Mesodermal cell (in vitro differentiated cells): ENCODE data around the gene ST7.
"Not testable (repeated sequence)": the region's sequence is repeated elsewhere in the genome, so short reads cannot be mapped to it uniquely, and the experiment has no call there.

ENCODE experiments used
- H3K27ac ChIP-seq: 2 replicates; pipeline ENCODE4 v1.7.0; 2013; ENCODE audit warnings: mild to moderate bottlenecking, low read depth, low read length, moderate library complexity; ENCODE audit not compliant: severe bottlenecking
- H3K36me3 ChIP-seq: 2 replicates; pipeline ENCODE4 v1.7.1; 2013; ENCODE audit warnings: mild to moderate bottlenecking, low read length, moderate library complexity; ENCODE audit not compliant: control insufficient read depth, insufficient read depth
- H3K4me1 ChIP-seq: one replicate; pipeline ENCODE4 v1.7.1; 2013; ENCODE audit warnings: mild to moderate bottlenecking, low read length; ENCODE audit not compliant: insufficient read depth, control insufficient read depth, poor library complexity, severe bottlenecking
- H3K4me3 ChIP-seq: 2 replicates; pipeline ENCODE4 v1.7.0; 2013; ENCODE audit warnings: low read length, control low read depth, mild to moderate bottlenecking; ENCODE audit not compliant: insufficient read depth, poor library complexity, severe bottlenecking; ENCODE audit errors: extremely low read depth
- H3K9me3 ChIP-seq: 2 replicates; pipeline ENCODE4 v1.7.1; 2013; ENCODE audit warnings: mild to moderate bottlenecking, low read length, moderate library complexity; ENCODE audit not compliant: control insufficient read depth
- WGBS, 2 experiments: methylation state at CpG; one replicate each; pipeline ENCODE4 v1.1.5; 2013; ENCODE audit warnings: missing lambda C conversion rate in 2 of 2; ENCODE audit not compliant: insufficient coverage in 2 of 2; 5-methylcytosine and 5-hydroxymethylcytosine counted together

The ST7 gene

DNA sequence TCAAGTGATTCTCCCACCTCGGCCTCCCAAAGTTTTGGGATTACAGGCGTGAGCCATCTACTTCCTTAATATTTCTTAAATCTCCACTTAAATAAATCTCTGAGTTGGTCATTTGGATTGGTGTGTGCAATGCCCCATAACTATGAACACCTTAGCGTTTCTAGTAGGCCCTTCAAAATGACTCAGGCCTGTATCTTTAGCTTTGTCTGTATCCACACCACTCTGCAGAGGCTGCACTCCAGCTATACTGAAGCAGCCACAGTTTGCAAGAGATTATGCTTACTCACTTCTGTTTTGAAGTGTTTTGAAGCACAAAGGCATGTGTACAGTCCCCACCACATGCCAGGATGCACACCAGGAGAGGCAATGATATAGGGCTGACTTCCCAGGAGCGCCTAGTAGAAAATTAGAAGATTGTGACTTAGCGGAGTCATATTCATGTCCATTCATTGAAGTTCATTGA is 2.4 kb upstream of the ST7 start:
- Histone ChIP-seq H3K4me1 (peaks cover 16% of the 10 kb centered on the region), H3K36me3 (no peaks in the 10 kb centered on the region), H3K27ac (peak overlapping the region; percentile 64), H3K9me3 (no peaks in the 10 kb centered on the region), H3K4me3 (no peak overlapping the region)
- WGBS, 2 experiments = 96 to 100% methylated on average over 3 to 4 of the region's 5 CpGs

DNA sequence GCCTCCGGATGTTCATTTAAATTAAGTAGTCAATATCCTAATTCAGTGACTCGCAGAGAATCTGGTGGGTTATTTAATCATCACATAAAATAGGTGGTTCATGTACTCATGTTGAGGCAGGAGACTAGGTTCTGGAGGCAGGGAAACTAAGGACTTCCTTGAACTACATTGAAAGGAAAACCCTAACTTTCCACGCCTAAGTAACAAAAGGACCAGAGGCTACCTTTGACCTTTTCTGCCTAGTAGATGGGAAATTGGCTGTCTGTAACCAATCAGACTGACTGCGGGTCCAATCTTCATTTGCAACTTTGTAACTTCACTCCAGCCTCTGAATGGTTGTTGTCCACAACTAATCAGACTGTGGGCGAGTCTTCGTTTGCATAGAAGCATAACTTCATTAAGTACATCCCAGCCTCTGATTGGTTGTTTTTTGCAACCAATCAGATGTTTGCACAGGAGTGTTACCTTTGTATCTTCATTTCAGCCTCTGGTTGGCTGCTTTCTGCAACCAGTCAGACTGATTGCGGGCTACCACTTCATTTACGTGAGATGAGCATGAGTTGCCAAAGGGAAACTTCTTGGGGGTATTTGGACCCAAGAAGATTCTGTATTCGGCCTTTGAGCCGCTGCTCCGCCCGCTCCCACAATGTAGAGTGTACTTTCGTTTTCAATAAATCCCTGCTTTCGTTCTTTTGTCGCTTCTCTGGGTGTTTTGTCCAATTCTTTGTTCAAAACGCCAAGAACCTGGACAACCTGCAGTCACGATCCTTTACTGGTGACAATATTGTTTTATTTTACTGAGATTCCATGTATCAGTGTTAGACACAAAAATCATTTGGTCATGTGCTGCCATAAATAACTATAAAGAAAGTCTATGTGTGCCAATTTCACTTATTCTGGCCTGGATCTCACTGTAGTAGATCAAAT is 1.7 kb upstream of the ST7 start:
- WGBS, 2 experiments = 97 to 98% methylated on average over 13 to 14 of the region's 17 CpGs
- Histone ChIP-seq H3K36me3 (no peaks in the 10 kb centered on the region), H3K4me3 (no peak overlapping the region), H3K27ac (peak overlapping the region; percentile 64), H3K4me1 (peaks cover 16% of the 10 kb centered on the region), H3K9me3 (no peaks in the 10 kb centered on the region)

DNA sequence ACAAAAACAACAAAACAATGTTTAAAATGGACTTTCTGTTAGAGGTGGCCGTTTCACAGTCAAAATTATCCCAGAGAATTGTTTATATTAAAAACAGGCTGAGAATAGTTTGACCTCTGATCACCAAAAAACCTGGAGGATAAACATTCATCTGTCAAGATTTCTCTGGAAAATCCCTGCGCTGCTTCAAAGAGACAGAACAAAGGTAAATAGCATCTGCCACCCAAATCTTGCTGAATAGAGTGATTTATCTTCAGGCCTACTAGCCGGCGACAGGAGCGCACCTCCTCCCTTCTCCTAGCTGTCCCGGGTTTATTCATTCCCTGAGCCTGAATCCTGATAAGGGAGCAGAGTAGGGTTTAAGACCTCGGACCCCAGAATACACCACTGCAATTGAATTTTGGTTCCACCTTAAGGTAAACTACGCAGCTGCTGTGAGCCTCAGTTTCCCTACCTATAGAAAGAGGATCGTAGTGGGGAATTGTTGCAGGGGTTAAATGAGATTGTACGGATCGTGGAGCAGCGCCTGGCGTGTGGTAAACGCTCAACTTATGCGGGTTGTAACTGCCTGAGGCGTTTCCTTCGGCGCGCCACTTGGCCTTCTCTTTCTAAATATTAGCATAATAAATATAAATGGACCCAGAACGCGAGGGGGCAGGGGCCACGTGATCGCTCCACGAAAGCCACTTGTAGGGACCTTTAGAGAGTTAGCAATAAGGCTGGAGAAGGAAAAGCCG is 498 bp upstream of the ST7 start:
- Histone ChIP-seq H3K9me3 (no peaks in the 10 kb centered on the region), H3K27ac (peak overlapping the region; percentile 98), H3K4me3 (peak overlapping the region; percentile 79), H3K4me1 (peaks cover 16% of the 10 kb centered on the region), H3K36me3 (no peaks in the 10 kb centered on the region)
- WGBS, 2 experiments = 0 to 13% methylated on average over 2 to 3 of the region's 25 CpGs

DNA sequence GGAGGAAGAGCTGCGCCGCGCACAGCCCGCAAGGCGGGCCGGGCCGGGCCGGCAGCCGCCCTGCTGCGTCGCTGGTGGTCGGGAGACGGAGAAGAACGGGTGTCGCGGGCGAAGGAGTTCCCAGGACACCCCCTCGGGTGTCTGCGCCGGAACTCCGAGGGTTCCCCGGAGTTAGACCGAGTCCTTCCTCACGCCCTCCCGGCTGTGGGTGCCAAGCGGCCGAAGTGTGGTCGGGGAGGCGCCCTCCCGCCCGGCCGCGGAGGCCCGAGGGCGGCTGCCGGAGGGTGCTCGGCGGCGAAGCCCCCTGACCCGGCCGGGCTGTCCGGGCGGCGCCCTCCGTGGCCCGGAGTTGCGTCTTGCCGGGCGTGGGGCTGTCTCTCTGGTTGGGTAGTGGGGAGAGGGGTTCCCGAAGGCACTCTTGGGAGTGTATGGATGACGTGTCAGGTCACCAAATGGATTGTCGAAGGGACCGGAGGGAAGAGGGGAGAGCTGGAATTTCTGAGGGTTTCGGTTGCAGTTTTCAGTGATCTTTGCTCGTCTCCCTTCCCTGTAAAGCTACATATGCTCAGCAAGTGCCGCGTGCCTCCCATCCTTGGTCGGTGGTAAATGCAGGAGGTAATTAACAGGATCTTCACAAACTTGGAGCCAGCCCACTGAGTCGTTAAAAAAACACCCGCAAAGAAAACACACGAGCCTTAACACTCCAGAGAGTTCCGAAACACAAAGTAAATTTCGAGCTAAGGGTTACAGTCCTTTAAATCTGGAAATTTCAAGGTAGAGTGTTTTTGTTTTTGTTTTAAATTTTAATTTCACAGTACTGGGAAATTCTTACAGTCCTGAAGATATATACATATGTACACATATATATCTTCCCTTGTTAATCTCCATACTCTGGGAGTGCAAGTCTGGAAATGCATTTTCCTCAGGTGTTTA is 871 bp downstream of the ST7 start:
- Histone ChIP-seq H3K9me3 (no peaks in the 10 kb centered on the region), H3K27ac (peak overlapping the region; percentile 98)
- WGBS, 2 experiments = 0 to 1% methylated on average over 36 to 48 of the region's 63 CpGs

DNA sequence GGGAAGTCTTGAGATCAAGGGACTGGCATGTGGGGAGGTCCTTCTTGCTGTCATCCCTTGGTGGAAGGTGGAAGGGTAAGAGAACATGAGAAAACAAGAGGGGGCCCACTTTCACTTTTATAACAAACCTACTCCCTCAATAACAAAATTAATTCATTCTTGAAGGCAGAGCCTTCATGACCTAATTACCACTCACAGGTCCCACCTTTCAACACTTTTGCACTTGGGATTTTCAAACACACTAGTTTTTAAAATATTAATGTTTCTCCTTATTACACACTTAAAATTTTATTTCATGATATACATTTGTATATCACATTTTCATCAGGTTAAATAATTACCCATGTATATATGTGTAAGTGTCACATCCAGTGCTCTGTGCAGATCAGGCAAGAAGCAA is 2.0 kb downstream of the ST7 start:
- Histone ChIP-seq H3K9me3 (no peaks in the 10 kb centered on the region), H3K27ac (no peak overlapping the region), H3K4me3 (no peak overlapping the region), H3K4me1 (peaks cover 7% of the 10 kb centered on the region), H3K36me3 (no peaks in the 10 kb centered on the region)

More for the DNA sequence above, 871 bp downstream of the ST7 start:
- peaks cover 12% of the 10 kb centered on the region for H3K4me1 ChIP-seq
- H3K36me3 ChIP-seq = no peaks in the 10 kb centered on the region
- H3K4me3 ChIP-seq = peak overlapping the region; percentile 79

DNA sequence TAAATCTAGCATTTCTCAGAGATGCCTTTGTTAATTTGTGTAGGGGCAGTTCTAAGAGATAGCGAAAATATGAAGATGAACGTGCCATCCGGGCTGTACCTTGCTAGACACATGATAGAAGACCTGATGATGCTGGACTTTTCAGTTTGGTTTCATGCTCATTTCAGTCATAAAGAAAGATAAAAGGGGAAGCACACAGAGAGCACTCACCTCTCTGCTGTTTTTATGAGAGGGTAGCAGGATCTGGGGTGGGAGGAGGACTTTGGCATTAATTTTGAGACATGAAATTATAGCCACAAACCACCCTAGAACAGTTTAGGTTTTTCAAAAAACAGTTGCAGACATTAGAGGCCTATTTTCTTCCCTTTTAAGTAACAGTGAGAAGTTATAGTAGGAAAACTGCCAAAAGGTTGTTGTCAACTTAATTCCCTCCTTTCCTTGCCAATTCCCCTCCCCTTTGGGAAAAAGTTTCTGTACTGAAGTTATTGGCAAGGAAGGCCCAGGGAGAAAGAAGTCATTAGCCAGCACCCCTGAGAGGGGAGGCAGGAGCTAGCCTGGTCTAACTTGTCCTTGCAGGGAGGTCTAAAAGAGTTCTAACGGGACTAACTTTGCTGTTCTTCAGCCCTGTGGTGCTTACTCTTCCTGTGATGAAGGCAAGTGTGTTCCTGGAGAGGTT is 2.6 kb downstream of the ST7 start:
- 92 to 100% methylated on average over 3 to 4 of the region's 4 CpGs for WGBS, 2 experiments
- no peak overlapping the region for H3K4me3 ChIP-seq

DNA sequence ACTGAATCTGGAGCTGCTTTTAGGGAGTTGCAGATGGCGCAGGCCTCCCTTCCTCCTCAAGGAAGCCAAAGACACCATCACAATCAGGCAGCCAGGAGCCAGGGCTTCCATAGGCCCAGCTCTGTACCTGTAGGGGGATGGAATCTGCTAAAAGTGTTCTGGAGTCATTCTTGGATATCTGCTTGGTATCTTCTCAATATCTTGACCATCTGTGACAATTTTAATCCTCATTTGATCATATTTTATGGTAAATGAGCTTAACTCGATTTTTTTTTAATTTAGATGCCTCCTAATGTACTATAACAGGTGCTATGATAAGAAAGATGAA is 3.1 kb downstream of the ST7 start:
- Histone ChIP-seq H3K36me3 (no peaks in the 10 kb centered on the region), H3K9me3 (no peaks in the 10 kb centered on the region), H3K4me3 (no peak overlapping the region), H3K4me1 (peaks cover 4% of the 10 kb centered on the region), H3K27ac (no peak overlapping the region)
- WGBS, 2 experiments = 83% methylated on average over 1 of the region's 2 CpGs; no CpG with 5 or more reads in 1 of the 2 experiments

More for the DNA sequence above, 2.6 kb downstream of the ST7 start:
- H3K4me1 ChIP-seq = peaks cover 7% of the 10 kb centered on the region
- H3K36me3 ChIP-seq = no peaks in the 10 kb centered on the region
- H3K9me3 ChIP-seq = no peaks in the 10 kb centered on the region
- H3K27ac ChIP-seq = no peak overlapping the region

DNA sequence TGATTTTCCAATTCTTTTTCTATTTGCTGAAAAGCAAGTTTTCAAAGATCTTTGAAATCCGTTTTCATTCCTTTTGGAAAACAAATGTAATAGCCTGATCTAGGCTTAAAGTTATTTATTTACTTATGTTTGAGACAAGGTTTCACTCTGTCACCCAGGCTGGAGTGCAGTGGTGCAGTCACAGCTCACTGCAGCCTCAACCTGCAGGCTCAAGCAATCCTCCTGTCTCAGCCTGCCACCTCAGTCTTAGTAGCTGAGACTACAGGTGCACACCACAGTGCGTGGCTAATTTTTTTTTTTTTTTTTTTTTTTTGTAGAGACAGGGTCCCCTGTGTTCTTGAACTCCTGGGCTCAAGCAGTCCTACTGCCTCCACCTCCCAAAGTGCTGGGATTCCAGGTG is 4.6 kb downstream of the ST7 start:
- Histone ChIP-seq H3K27ac (no peak overlapping the region), H3K4me1 (no peaks in the 10 kb centered on the region), H3K9me3 (peaks cover 2% of the 10 kb centered on the region), H3K4me3 (no peak overlapping the region), H3K36me3 (no peaks in the 10 kb centered on the region)
- WGBS, 2 experiments = no CpG with 5 or more reads among the region's 2 CpGs

DNA sequence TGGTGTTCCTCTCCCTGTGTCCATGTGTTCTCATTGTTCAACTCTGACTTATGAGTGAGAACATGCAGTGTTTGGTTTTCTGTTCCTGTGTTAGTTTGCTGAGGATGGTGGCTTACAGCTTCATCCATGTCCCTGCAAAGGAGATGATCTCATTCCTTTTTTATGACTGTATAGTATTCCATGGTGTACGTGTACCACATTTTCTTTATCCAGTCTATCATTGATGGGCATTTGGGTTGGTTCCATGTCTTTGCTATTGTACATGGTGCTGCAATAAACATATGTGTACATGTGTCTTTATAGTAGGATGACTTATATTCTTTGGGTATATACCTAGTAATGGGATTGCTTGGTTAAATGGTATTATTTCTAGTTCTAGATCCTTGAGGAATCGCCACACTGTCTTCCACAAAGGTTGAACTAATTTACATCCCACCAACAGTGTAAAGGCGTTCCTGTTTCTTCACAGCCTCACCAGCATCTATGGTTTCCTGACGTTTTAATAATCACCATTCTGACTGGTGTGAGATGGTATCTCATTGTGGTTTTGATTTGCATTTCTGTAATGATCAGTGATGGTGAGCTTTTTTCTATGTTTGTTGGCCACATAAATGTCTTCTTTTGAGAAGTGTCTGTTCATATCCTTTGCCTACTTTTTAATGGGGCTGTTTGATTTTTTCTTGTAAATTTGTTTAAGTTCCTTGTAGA is 8.8 kb downstream of the ST7 start:
- not testable (repeated sequence) for H3K36me3 ChIP-seq, H3K9me3 ChIP-seq, H3K4me1 ChIP-seq, H3K4me3 ChIP-seq, H3K27ac ChIP-seq
- 83% methylated on average over 1 of the region's 4 CpGs; no CpG with 5 or more reads in 1 of the 2 experiments for WGBS, 2 experiments
